Hematopoietic multipotent progenitor cell (in vitro differentiated cells): ENCODE results near the gene LCE7A. TPM values are rescaled to one million over a fixed set of nuclear protein-coding genes. Genes with fewer than 3 reads are reported as not detected.

Experiments used
- total RNA-seq: library from RNA; depleted of rRNA; stranded (reverse); fragments of >200 nt; gene quantifications from one replicate; pipeline ENCODE4 v1.2.3, GENCODE V29; 2012

The LCE7A gene
- total RNA-seq, 1 donor, result not detected

Other genes with a start within 250 kb of the LCE7A start
- gene LCE3B, start 246.2 kb upstream of the LCE7A start, total RNA-seq, result not detected
- gene LCE3A, start 236.9 kb upstream of the LCE7A start, total RNA-seq, result not detected
- gene LCE2D, start 196.6 kb upstream of the LCE7A start, total RNA-seq, result not detected
- not detected for gene LCE2C, start 184.7 kb upstream of the LCE7A start, total RNA-seq
- gene LCE2B, start 173.9 kb upstream of the LCE7A start, total RNA-seq, result not detected
- not detected for gene LCE2A, start 161.7 kb upstream of the LCE7A start, total RNA-seq
- not detected for gene LCE4A, start 151.8 kb upstream of the LCE7A start, total RNA-seq
- gene KPRP, start 102.0 kb upstream of the LCE7A start, total RNA-seq, result not detected
- gene LCE1F, start 84.9 kb upstream of the LCE7A start, total RNA-seq, result not detected
- gene LCE1E, start 73.7 kb upstream of the LCE7A start, total RNA-seq, result not detected
- gene LCE1D, start 63.3 kb upstream of the LCE7A start, total RNA-seq, result not detected
- not detected for gene LCE1C, start 53.3 kb upstream of the LCE7A start, total RNA-seq
- not detected for gene LCE1B, start 48.0 kb upstream of the LCE7A start, total RNA-seq
- not detected for gene LCE1A, start 32.5 kb upstream of the LCE7A start, total RNA-seq
- gene LCE6A, start 17.1 kb upstream of the LCE7A start, total RNA-seq, result not detected
- gene SMCP, start 18.3 kb downstream of the LCE7A start, total RNA-seq, result not detected
- gene IVL, start 48.5 kb downstream of the LCE7A start, total RNA-seq, result not detected
- not detected for gene SPRR5, start 87.2 kb downstream of the LCE7A start, total RNA-seq
- not detected for gene SPRR4, start 110.7 kb downstream of the LCE7A start, total RNA-seq
- not detected for gene SPRR1A, start 124.1 kb downstream of the LCE7A start, total RNA-seq
- not detected for gene SPRR3, start 141.8 kb downstream of the LCE7A start, total RNA-seq
- not detected for gene SPRR1B, start 171.2 kb downstream of the LCE7A start, total RNA-seq
- gene SPRR2D, start 181.1 kb downstream of the LCE7A start, total RNA-seq, result not detected
- gene SPRR2A, start 197.5 kb downstream of the LCE7A start, total RNA-seq, result not detected
- gene SPRR2B, start 211.6 kb downstream of the LCE7A start, total RNA-seq, result not detected
- not detected for gene SPRR2E, start 234.5 kb downstream of the LCE7A start, total RNA-seq